GM12865 (cell line): ENCODE data around the gene ABCB8.

ENCODE experiments used
- DNase-seq: peaks from one replicate; pipeline ENCODE4 v3.0.0; 2010; ENCODE audit warnings: low read depth
- H3K4me3 ChIP-seq: 2 replicates; pipeline ENCODE4 v1.5.1; 2011; ENCODE audit warnings: mild to moderate bottlenecking, low read depth, low read length, control low read depth
- CTCF ChIP-seq: IDR thresholded peaks from 2 replicates; pipeline ENCODE4 v1.5.1; 2011; ENCODE audit warnings: low read length, control low read depth, low read depth, inconsistent platforms; ENCODE audit not compliant: insufficient read depth; ENCODE audit errors: missing control alignments

Gene ABCB8

GRCh38 chr7:151045967-151046366 is 17.7 kb downstream of the ABCB8 start:
- no peak overlapping the region for H3K4me3 ChIP-seq
- no peak for DNase-seq
- no peak for TF ChIP-seq CTCF

DNA sequence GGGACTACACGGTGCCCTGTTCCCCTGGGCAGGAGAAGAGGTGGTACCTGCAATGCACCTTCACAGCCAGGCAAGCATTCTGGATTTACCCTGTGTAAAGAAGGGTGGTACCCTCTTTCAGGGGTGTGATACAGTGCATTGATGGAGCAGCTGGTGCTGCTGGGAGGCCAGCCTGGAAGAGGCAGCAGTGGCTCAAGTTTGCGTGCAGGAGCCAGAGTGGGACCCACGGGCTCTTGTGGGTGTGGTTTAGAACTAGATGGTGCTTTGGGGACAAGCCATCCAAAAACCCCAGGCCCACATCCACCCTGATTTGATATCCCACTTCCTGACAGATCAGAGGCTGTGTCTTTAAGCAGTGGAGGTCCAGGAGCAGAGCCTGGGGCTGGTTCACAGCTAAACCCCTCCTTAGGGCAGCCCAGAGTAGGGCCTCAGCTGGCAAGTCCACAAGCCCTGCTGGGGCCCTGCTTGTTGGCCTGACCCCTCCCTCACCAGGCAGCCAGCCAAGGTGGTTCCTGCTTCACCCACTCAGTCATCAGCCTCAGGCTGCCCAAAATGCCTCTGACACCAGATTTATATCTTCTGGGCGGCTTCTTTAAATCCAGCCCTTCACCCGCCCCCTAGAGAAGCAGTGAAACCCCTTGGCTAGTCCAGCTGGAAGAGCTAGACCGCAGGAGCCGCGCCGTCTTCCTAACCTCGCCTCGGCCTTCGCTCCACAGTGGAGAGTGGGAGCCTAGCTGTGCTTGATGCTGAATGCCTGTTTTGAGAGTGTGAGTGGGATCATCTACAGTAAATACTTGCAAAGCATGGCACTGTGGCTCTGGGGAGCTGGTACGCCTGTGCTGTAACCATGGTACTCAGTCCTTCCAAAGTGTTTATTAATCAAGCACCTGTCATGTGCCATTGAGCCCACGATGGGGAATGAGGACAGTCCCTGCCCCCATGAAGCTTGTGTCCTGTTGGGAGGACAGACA is 18.6 kb downstream of the ABCB8 start:
- no peak for TF ChIP-seq CTCF
- DNase-seq = no peak
- H3K4me3 ChIP-seq = no peak overlapping the region

DNA sequence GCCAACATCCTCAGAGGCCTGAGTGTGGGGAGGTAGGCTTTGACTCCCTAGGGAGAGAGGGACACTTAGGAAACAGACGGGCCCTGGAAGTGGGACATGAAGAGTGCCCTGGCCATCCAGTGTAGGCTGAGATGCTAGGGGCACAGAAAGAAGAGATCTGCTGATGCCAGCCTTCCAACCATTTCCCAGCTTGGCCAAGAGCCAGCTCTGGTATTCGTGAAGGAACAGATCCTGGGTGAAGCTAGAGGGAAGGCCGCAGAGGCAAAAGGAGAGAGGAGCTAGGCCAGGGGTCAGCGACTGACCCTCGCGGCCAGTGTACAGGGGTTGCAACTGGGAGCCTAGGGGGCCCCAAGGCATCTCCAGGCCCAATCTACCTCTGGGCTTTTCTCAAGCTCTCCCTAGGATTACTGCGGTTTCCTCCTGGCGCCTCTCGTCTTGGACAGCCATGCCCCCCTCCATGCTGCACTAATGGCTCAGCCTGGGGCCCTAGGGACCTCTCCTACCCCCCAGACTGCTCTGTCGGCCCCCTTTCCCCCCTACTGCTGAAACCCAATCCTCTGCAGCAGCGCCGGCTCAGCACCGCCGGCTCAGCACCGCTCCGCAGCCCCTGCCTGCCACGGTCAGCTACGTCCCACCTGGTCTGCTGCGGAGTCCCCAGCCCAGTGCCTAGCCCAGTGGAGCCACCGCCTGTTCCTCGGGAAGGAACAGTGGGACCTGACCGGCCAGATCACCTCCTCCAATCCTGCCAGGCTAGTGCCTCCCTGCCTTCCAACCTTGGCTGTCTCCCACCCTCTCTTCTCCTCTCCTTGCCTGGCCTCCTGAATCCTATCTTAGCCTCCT is 19.9 kb downstream of the ABCB8 start, which contains the start of gene ASIC3:
ASIC3 (plus strand) TSS at position 556 of the 840 bp plus-strand sequence. CDS start 355 bp downstream, outside the sequence.
- TF ChIP-seq CTCF = no peak
- H3K4me3 ChIP-seq = no peak within 1 kb of the TSS
- DNase-seq = no peak

DNA sequence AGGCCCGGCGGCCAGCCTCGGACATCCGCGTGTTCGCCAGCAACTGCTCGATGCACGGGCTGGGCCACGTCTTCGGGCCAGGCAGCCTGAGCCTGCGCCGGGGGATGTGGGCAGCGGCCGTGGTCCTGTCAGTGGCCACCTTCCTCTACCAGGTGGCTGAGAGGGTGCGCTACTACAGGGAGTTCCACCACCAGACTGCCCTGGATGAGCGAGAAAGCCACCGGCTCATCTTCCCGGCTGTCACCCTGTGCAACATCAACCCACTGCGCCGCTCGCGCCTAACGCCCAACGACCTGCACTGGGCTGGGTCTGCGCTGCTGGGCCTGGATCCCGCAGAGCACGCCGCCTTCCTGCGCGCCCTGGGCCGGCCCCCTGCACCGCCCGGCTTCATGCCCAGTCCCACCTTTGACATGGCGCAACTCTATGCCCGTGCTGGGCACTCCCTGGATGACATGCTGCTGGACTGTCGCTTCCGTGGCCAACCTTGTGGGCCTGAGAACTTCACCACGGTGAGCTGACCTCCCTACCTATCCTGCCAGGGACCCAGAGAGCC is 20.7 kb downstream of the ABCB8 start:
- DNase-seq = no peak
- H3K4me3 ChIP-seq = no peak overlapping the region
- no peak for TF ChIP-seq CTCF

- DNase-seq = peak; percentile 49
- TF ChIP-seq CTCF = no peak
- no peak overlapping the region for H3K4me3 ChIP-seq
These were observed 22.9 kb downstream of the ABCB8 start for GRCh38 chr7:151051108-151051507.

DNA sequence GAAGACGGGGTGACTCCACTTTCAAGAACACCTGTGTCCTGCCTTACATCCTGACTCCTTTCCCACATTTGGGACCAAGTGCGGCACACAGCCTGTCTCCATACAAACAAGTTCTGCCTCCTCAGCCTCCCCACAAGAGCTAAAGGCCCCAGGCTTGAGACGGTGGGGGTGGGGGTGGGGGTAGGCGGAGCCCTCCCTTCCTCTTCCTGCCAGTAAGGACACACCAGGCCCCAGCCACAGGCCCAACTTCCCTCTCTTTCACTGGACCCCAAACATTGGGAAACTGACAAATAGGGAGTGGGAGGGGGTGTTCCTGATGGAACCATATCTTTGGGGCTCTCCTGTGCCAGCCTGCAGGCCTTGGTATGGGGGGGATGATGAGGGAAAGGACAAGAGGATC is 24.8 kb downstream of the ABCB8 start:
- DNase-seq = no peak
- no peak overlapping the region for H3K4me3 ChIP-seq
- no peak for TF ChIP-seq CTCF
